BJ (cell line): ENCODE data around the gene KIRREL2. TPM values are rescaled to one million over a fixed set of nuclear protein-coding genes. Genes with fewer than 3 reads are reported as not detected.

Experiments
- CTCF ChIA-PET: fragments of 350-600 bp; formaldehyde crosslinking; extraction: SDS; loops from one replicate; lab custom pipeline; 2021; ENCODE audit warnings: antibody characterized with exemption, inconsistent platforms; lab: Yijun Ruan, JAX
- POLR2A ChIA-PET: fragments of 300-600 bp; sonication (Branson Sonifier 250); formaldehyde crosslinking; extraction: SDS; loops from one replicate; lab custom pipeline; 2021; ENCODE audit warnings: antibody characterized with exemption; lab: Charles Lee
- DNase-seq: peaks from one replicate; pipeline ENCODE4 v3.0.0-alpha.2; 2011; ENCODE audit warnings: low read depth
- H3K27me3 ChIP-seq: 2 replicates; pipeline ENCODE4 v1.6.0; 2011; ENCODE audit warnings: low read length; ENCODE audit not compliant: control insufficient read depth, insufficient read depth
- H3K36me3 ChIP-seq: 2 replicates; pipeline ENCODE4 v1.5.1; 2011; ENCODE audit warnings: low read length; ENCODE audit not compliant: control insufficient read depth, insufficient read depth
- H3K4me3 ChIP-seq: 2 replicates; pipeline ENCODE4 v1.5.1; 2011; ENCODE audit warnings: low read depth, mild to moderate bottlenecking, control low read depth, low read length
- polyA plus RNA-seq: library from polyadenylated mRNA; depleted of rRNA; stranded (reverse); fragments of >200 nt; gene quantifications from 2 replicates; pipeline ENCODE4 v1.2.3, GENCODE V29; 2011
- TF ChIP-seq, protein P1 (sequence below): IDR thresholded peaks from 2 replicates; pipeline ENCODE4 v1.5.1; 2011; ENCODE audit warnings: low read depth, mild to moderate bottlenecking, control low read depth, inconsistent platforms, low read length, moderate library complexity; ENCODE audit not compliant: insufficient read depth

KIRREL2 gene
- polyA plus RNA-seq, 1 experiment: not detected

DNA sequence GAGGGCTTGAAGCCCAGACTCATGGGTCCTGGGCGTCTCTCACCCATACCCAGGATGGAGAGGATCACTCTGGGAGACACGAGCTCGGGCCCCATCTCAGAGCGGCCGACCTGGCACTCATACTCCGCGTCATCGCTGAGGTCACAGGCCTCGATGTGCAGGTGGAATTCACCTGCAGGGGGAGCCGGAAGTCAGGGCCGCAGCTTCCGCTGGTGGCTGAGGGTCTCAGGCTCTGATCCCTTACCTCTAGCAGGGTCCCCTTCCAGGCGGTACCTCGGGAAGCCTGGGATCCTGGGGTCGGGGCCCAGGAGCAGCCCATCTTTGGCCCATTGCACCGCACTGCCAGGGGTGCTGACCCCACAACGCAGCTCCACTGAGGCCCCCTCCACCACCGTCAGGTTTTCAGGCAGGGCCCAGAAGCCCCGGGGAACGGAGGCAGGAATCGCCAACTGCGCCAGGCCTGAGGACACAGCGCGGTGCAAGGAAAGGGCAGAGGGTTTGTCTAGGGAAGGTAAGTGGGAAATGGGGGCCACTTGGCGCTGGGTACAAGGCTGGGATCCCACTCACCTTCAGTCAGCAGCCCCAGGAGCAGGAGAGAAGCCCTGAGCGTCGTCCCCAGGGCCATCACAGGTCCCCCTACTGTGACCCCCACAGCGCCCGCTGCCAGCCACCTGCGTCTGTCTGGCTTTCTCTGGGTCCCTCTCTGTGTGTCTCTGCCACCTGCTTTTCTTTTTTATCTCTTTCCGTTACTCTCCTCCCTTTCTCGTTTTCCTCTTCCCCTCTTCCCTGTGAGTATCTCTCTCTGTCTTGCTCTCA, 5.3 kb upstream of the KIRREL2 start:
- H3K27me3 ChIP-seq: peaks cover 20% of the 10 kb centered on the region
- TF ChIP-seq, protein P1, sequence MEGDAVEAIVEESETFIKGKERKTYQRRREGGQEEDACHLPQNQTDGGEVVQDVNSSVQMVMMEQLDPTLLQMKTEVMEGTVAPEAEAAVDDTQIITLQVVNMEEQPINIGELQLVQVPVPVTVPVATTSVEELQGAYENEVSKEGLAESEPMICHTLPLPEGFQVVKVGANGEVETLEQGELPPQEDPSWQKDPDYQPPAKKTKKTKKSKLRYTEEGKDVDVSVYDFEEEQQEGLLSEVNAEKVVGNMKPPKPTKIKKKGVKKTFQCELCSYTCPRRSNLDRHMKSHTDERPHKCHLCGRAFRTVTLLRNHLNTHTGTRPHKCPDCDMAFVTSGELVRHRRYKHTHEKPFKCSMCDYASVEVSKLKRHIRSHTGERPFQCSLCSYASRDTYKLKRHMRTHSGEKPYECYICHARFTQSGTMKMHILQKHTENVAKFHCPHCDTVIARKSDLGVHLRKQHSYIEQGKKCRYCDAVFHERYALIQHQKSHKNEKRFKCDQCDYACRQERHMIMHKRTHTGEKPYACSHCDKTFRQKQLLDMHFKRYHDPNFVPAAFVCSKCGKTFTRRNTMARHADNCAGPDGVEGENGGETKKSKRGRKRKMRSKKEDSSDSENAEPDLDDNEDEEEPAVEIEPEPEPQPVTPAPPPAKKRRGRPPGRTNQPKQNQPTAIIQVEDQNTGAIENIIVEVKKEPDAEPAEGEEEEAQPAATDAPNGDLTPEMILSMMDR: no peak
- DNase-seq: no peak
- H3K4me3 ChIP-seq: no peak overlapping the region
- ChIA-PET CTCF (no interaction called here), POLR2A (no interaction called here)
- H3K36me3 ChIP-seq: no peaks in the 10 kb centered on the region

DNA sequence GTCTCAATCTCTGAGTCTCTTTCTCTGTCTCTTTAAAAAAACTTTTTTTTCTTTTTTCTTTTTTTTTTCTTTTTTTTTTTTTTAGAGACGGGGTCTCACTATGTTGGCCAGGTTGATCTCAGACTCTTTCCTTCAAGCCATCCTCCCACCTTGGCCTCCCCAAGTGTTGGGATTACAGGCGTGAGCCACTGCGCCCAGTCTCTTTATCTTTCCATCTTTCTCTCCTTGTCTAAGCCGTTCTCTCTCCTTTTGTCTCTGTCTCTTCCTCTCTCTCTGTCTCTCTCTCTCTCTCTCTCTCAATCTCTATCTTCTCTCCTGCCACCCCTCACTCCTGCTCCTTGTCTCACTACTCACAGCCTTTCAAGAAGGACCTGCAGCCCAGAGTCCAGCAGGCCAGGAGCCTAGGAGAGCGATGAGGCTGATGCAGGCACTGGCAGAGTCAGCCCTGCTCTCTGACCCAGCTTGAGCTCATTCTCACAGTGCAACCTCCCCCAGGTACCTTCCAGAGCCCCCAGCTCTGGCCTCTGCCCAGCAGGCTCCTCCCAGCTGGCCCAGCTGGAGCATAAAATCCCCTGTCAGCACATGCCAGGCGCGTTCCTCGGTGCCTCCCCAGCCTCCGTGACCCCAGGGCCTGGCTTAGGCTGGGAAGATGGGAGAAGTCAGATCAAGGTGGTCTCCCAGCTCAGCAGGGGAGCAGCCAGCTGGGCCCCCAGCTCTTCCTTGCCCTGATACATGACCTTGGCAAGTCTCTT, 4.5 kb upstream of the KIRREL2 start, which contains the start of gene NPHS1:
NPHS1 (minus strand) TSS at position 476 of the 752 bp plus-strand sequence. CDS start 667 bp downstream, outside the sequence.
- no peak within 1 kb of the TSS for H3K4me3 ChIP-seq
- POLR2A ChIA-PET: no interaction called here
- H3K36me3 ChIP-seq: no peaks in the 10 kb centered on the region
- DNase-seq: no peak
- CTCF ChIA-PET: no interaction called here
- H3K27me3 ChIP-seq: peaks cover 24% of the 10 kb centered on the region
- TF ChIP-seq, protein P1: no peak

DNA sequence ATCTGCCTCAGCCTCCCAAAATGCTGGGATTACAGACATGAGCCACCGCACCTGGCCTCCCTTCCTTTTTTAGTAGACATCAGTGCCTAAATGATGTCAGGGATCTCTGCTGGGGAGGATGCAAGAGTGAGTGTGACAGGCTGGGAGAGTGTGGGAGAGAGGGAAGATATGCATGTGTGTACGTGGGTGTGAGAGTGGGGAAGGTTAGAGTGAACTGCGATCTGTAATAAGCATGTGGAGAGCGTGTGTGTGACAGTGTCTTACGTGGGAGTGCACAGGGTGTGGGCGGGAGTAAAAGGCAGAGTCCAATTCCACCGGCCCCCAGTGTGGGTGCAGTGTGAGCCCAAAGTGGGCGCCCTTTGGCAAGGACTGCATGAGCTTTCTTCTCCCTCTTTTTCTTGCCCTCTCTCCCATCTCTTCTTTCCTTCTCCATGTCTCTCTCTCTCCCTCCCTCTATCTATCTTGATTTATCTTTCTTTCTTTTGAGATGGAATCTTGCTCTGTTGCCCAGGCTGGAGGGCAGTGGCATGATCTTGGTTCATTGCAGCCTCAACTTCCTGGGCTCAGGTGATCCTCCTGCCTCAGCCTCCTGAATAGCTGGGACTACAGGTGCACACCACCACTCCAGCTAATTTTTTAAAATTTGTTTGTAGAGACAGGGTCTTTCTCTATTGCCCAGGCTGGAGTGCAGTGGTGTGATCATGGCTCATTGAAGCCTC, 3.5 kb upstream of the KIRREL2 start:
- peaks cover 27% of the 10 kb centered on the region for H3K27me3 ChIP-seq
- no peak for DNase-seq
- ChIA-PET CTCF (interaction anchor here (0.7 kb wide), 1 partner anchor 78 kb away, joined by 4 read pairs; no protein-coding TSS in a partner anchor), POLR2A (interaction anchor here (0.7 kb wide), 1 partner anchor 150 kb away, joined by 14 read pairs; no protein-coding TSS in a partner anchor)
- H3K36me3 ChIP-seq: no peaks in the 10 kb centered on the region
- no peak overlapping the region for H3K4me3 ChIP-seq
- TF ChIP-seq, protein P1: no peak

DNA sequence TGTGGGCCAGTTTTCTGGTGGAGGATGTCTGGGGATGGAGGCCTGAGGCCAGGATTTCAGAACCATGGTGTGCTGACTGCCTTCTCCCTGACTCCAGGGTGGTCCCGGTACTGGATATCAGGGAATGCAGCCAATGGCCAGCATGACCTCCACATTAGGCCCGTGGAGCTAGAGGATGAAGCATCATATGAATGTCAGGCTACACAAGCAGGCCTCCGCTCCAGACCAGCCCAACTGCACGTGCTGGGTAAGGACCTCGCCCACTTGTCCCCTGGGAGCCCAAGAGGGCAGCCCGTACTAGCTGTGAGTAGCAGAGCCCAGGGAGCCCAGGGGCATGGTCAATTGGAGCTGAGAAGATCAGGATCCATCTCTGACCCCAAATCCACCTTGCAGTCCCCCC, 1.6 kb downstream of the KIRREL2 start:
- ChIA-PET POLR2A (no interaction called here), CTCF (no interaction called here)
- H3K4me3 ChIP-seq: no peak overlapping the region
- TF ChIP-seq, protein P1: no peak
- DNase-seq: no peak
- H3K27me3 ChIP-seq: peaks cover 45% of the 10 kb centered on the region
- no peaks in the 10 kb centered on the region for H3K36me3 ChIP-seq
